GM18951 (cell line): ENCODE results near the gene DBNL.
"Not testable (repeated sequence)": the region's sequence is repeated elsewhere in the genome, so short reads cannot be mapped to it uniquely, and the experiment has no call there.

Experiments used
- POLR2A ChIP-seq: IDR thresholded peaks from 4 replicates; pipeline ENCODE4 v1.6.1; 2011; ENCODE audit warnings: mild to moderate bottlenecking; ENCODE audit not compliant: insufficient read length, insufficient read depth; ENCODE audit errors: extremely low read depth
- in situ Hi-C: fragments of 300-500 bp; cut with MboI; formaldehyde crosslinking; loops from one replicate; pipeline ENCODE4 v1.12.0; 2022; ENCODE audit warnings: low sequenced_read_pairs, mixed read lengths, inconsistent platforms; ENCODE audit not compliant: unreplicated experiment

DBNL gene

GRCh38 chr7:44044315-44045225 lies at the start of gene DBNL:
Gene DBNL (plus strand): TSS chr7:44044702. CDS start chr7:44044738, 36 bp downstream.
- peak; percentile 98 for TF ChIP-seq POLR2A
- in situ Hi-C loops: no loop called here

- in situ Hi-C loops: not testable (repeated sequence)
Measured at GRCh38 chr7:43997532-43997931, 47.0 kb upstream of the DBNL start, which contains the start of gene SPDYE1. Gene SPDYE1 (plus strand): TSS chr7:43997897. CDS start chr7:43999950, 2,053 bp downstream.

- in situ Hi-C loops: not testable (repeated sequence)
Measured at GRCh38 chr7:44012081-44012480, 32.4 kb upstream of the DBNL start.

GRCh38 chr7:44015090-44015489 lies 29.4 kb upstream of the DBNL start:
- in situ Hi-C loops: not testable (repeated sequence)

GRCh38 chr7:44018857-44019807 lies 25.4 kb upstream of the DBNL start:
- in situ Hi-C loops: not testable (repeated sequence)
- TF ChIP-seq POLR2A: peak; percentile 58

- in situ Hi-C loops: not testable (repeated sequence)
Measured at GRCh38 chr7:44019825-44020224, 24.7 kb upstream of the DBNL start.

- in situ Hi-C loops: not testable (repeated sequence)
Measured at GRCh38 chr7:44022069-44022468, 22.4 kb upstream of the DBNL start.

- in situ Hi-C loops: not testable (repeated sequence)
Measured at GRCh38 chr7:44022796-44023467, 21.6 kb upstream of the DBNL start.

GRCh38 chr7:44029433-44029832 lies 15.1 kb upstream of the DBNL start:
- in situ Hi-C loops: not testable (repeated sequence)

GRCh38 chr7:44030029-44030428 lies 14.5 kb upstream of the DBNL start:
- in situ Hi-C loops: not testable (repeated sequence)

- in situ Hi-C loops: not testable (repeated sequence)
Measured at GRCh38 chr7:44031319-44031718, 13.2 kb upstream of the DBNL start.

GRCh38 chr7:44032031-44032430 lies 12.5 kb upstream of the DBNL start:
- in situ Hi-C loops: not testable (repeated sequence)

GRCh38 chr7:44033971-44034844 lies 10.3 kb upstream of the DBNL start:
- in situ Hi-C loops: not testable (repeated sequence)

- in situ Hi-C loops: not testable (repeated sequence)
Measured at GRCh38 chr7:44036364-44036763, 8.1 kb upstream of the DBNL start.

- in situ Hi-C loops: not testable (repeated sequence)
Measured at GRCh38 chr7:44037951-44038350, 6.6 kb upstream of the DBNL start.

- in situ Hi-C loops: not testable (repeated sequence)
Measured at GRCh38 chr7:44038553-44038952, 5.9 kb upstream of the DBNL start.

GRCh38 chr7:44038961-44039558 lies 5.4 kb upstream of the DBNL start:
- in situ Hi-C loops: not testable (repeated sequence)

- in situ Hi-C loops: not testable (repeated sequence)
Measured at GRCh38 chr7:44039800-44040492, 4.6 kb upstream of the DBNL start.
